H1 (cell line): ENCODE measurements around the gene TBC1D32. TPM values are rescaled to one million over a fixed set of nuclear protein-coding genes. Genes with fewer than 3 reads are reported as not detected.
"Not testable (repeated sequence)": the region's sequence is repeated elsewhere in the genome, so short reads cannot be mapped to it uniquely, and the experiment has no call there.

ENCODE experiments used
- CTCF ChIA-PET: fragments of 300-600 bp; sonication (Branson Sonifier 250); formaldehyde crosslinking; loops from one replicate; lab custom pipeline; 2021; ENCODE audit not compliant: partially characterized antibody; lab: Charles Lee
- POLR2A ChIA-PET: fragments of 300-600 bp; sonication (Branson Sonifier 250); formaldehyde crosslinking; loops from one replicate; lab custom pipeline; 2021; ENCODE audit warnings: inconsistent platforms; ENCODE audit not compliant: partially characterized antibody; lab: Charles Lee
- DNase-seq, 2 experiments: peaks; one replicate each; pipeline versions ENCODE4 v3.0.0 to v3.0.0-alpha.2; 2010 to 2022; ENCODE audit warnings: low spot score in 2 of 2, low read depth in 1 of 2, mixed read lengths in 1 of 2
- FAIRE-seq: peaks from 2 replicates; lab custom pipeline; 2011; peaks lifted over from hg19 to GRCh38; lab: Jason Lieb, UNC
- H2AFZ ChIP-seq: 2 replicates; pipeline ENCODE4 v1.8.1; 2012; ENCODE audit warnings: low read length, inconsistent platforms
- H2AK5ac ChIP-seq: 2 replicates; pipeline ENCODE4 v1.6.1; 2013; ENCODE audit warnings: low read depth, low read length
- H2BK120ac ChIP-seq: replicated peaks from 2 replicates; pipeline ENCODE3; 2013; ENCODE audit warnings: low read depth, low read length, inconsistent platforms
- H2BK12ac ChIP-seq: 2 replicates; pipeline ENCODE4 v1.6.1; 2013; ENCODE audit warnings: low read depth, low read length
- H2BK15ac ChIP-seq: 2 replicates; pipeline ENCODE4 v1.6.1; 2013; ENCODE audit warnings: low read length
- H2BK20ac ChIP-seq: 2 replicates; pipeline ENCODE4 v1.6.1; 2013; ENCODE audit warnings: low read length
- H2BK5ac ChIP-seq: 2 replicates; pipeline ENCODE4 v1.6.1; 2013; ENCODE audit warnings: low read depth, low read length
- H3K14ac ChIP-seq: 2 replicates; pipeline ENCODE4 v1.6.1; 2013; ENCODE audit warnings: inconsistent platforms; ENCODE audit not compliant: insufficient read length
- H3K18ac ChIP-seq: 2 replicates; pipeline ENCODE4 v1.6.1; 2013; ENCODE audit warnings: low read length; ENCODE audit errors: extremely low read depth
- H3K23ac ChIP-seq: 2 replicates; pipeline ENCODE4 v1.6.1; 2013; ENCODE audit warnings: inconsistent platforms; ENCODE audit not compliant: insufficient read length
- H3K23me2 ChIP-seq: 2 replicates; pipeline ENCODE4 v1.6.1; 2013; ENCODE audit warnings: low read depth, low read length
- H3K27ac ChIP-seq: 2 replicates; pipeline ENCODE4 v1.6.1; 2011; ENCODE audit warnings: low read depth, low read length, inconsistent platforms
- H3K27me3 ChIP-seq, 4 experiments: replicated peaks in 1 of 4; 1 replicate in 1 of 4; 2 replicates in 3 of 4; pipeline versions ENCODE4 v1.6.1 to v1.8.1; 2011 to 2013; ENCODE audit warnings: low read length in 3 of 4, mild to moderate bottlenecking in 3 of 4, inconsistent platforms in 2 of 4, mixed read lengths in 2 of 4, moderate library complexity in 1 of 4; ENCODE audit not compliant: control insufficient read depth in 3 of 4, insufficient read depth in 3 of 4; ENCODE audit errors: extremely low read depth in 1 of 4
- H3K36me3 ChIP-seq, 4 experiments: 2 replicates each; pipeline versions ENCODE4 v1.6.1 to v1.8.1; 2011 to 2013; ENCODE audit warnings: mild to moderate bottlenecking in 4 of 4, low read length in 3 of 4, moderate library complexity in 2 of 4, control low read depth in 1 of 4, inconsistent platforms in 1 of 4; ENCODE audit not compliant: insufficient read depth in 4 of 4, control insufficient read depth in 2 of 4
- H3K4ac ChIP-seq: replicated peaks from 2 replicates; pipeline ENCODE3; 2013; ENCODE audit warnings: low read length, low read depth, mixed read lengths, inconsistent platforms; ENCODE audit not compliant: insufficient read length
- H3K4me1 ChIP-seq, 4 experiments: replicated peaks in 1 of 4; 1 replicate in 1 of 4; 2 replicates in 3 of 4; pipeline versions ENCODE4 v1.6.1 to v1.8.1; 2011 to 2013; ENCODE audit warnings: low read length in 3 of 4, inconsistent platforms in 2 of 4, mixed read lengths in 1 of 4; ENCODE audit not compliant: insufficient read depth in 4 of 4, control insufficient read depth in 3 of 4
- H3K4me2 ChIP-seq, 2 experiments: 2 replicates each; pipeline versions ENCODE4 v1.6.1 to v1.8.1; 2011 to 2013; ENCODE audit warnings: low read depth in 2 of 2, low read length in 2 of 2, control low read depth in 1 of 2, inconsistent platforms in 1 of 2, mild to moderate bottlenecking in 1 of 2; ENCODE audit not compliant: insufficient read depth in 1 of 2
- H3K4me3 ChIP-seq, 4 experiments: fragments of 200-600, 300-600 bp in 1 of 4; sonication (generic), shearing (Covaris generic), sonication (Bioruptor Twin) in 1 of 4; 2 replicates each; pipeline versions ENCODE4 v1.5.1 to v1.8.1; 2011 to 2016; ENCODE audit warnings: low read length in 4 of 4, low read depth in 3 of 4, control low read depth in 2 of 4, inconsistent platforms in 2 of 4, mild to moderate bottlenecking in 2 of 4, mixed read lengths in 1 of 4, moderate library complexity in 1 of 4; ENCODE audit not compliant: insufficient read depth in 2 of 4; ENCODE audit errors: extremely low read depth in 1 of 4
- H3K56ac ChIP-seq: replicated peaks from 2 replicates; pipeline ENCODE3; 2013; ENCODE audit warnings: low read depth, mild to moderate bottlenecking, mixed read lengths, low read length, inconsistent platforms; ENCODE audit not compliant: insufficient read length
- H3K79me1 ChIP-seq: 2 replicates; pipeline ENCODE4 v1.6.1; 2013; ENCODE audit warnings: low read depth, low read length, control low read depth
- H3K79me2 ChIP-seq, 2 experiments: 2 replicates each; pipeline versions ENCODE4 v1.6.1 to v1.8.1; 2012 to 2013; ENCODE audit warnings: low read length in 2 of 2, mild to moderate bottlenecking in 2 of 2, inconsistent platforms in 1 of 2; ENCODE audit not compliant: insufficient read depth in 2 of 2, control insufficient read depth in 1 of 2
- H3K9ac ChIP-seq, 4 experiments: replicated peaks in 1 of 4; 1 replicate in 1 of 4; 2 replicates in 3 of 4; pipeline versions ENCODE4 v1.6.1 to v1.8.1; 2011 to 2013; ENCODE audit warnings: low read depth in 3 of 4, low read length in 3 of 4, control low read depth in 2 of 4, mild to moderate bottlenecking in 2 of 4, moderate library complexity in 2 of 4, inconsistent platforms in 1 of 4; ENCODE audit errors: extremely low read depth in 1 of 4
- H3K9me3 ChIP-seq, 2 experiments: 2 replicates each; pipeline versions ENCODE4 v1.6.1 to v1.8.1; 2012 to 2013; ENCODE audit warnings: mild to moderate bottlenecking in 2 of 2, moderate library complexity in 2 of 2, control low read depth in 1 of 2, inconsistent platforms in 1 of 2, low read depth in 1 of 2, low read length in 1 of 2, mixed read lengths in 1 of 2; ENCODE audit not compliant: insufficient read depth in 2 of 2
- H4K20me1 ChIP-seq, 2 experiments: replicated peaks in 1 of 2; 2 replicates each; pipeline versions ENCODE3 to v1.8.1; 2011 to 2013; ENCODE audit warnings: inconsistent platforms in 2 of 2, low read length in 2 of 2, mild to moderate bottlenecking in 1 of 2; ENCODE audit not compliant: insufficient read depth in 2 of 2, control insufficient read depth in 1 of 2
- H4K5ac ChIP-seq: 2 replicates; pipeline ENCODE4 v1.6.1; 2013; ENCODE audit warnings: low read length, low read depth, mixed read lengths, inconsistent platforms; ENCODE audit not compliant: insufficient read length
- H4K8ac ChIP-seq: 2 replicates; pipeline ENCODE4 v1.8.0; 2013; ENCODE audit warnings: mild to moderate bottlenecking, moderate library complexity, low read length, inconsistent platforms; ENCODE audit not compliant: insufficient read depth; ENCODE audit errors: extremely low read depth
- H4K91ac ChIP-seq: replicated peaks from 2 replicates; pipeline ENCODE3; 2013; ENCODE audit warnings: low read length, mixed read lengths, inconsistent platforms; ENCODE audit not compliant: insufficient read length
- WGBS, 2 experiments: shearing (Covaris generic) in 1 of 2; methylation state at CpG; one replicate each; pipeline versions ENCODE4 v1.1.6 to v1.1.7; 2013 to 2015; ENCODE audit warnings: low lambda C conversion rate in 2 of 2, mixed read lengths in 2 of 2, inconsistent platforms in 1 of 2, low coverage in 1 of 2, missing lambda C conversion rate in 1 of 2; ENCODE audit not compliant: insufficient replicate concordance in 2 of 2, insufficient coverage in 1 of 2, insufficient read length in 1 of 2; ENCODE audit errors: extremely low coverage in 1 of 2, missing lambda C conversion rate in 1 of 2; 5-methylcytosine and 5-hydroxymethylcytosine counted together
- polyA plus RNA-seq, 7 experiments: library from polyadenylated mRNA; depleted of rRNA in 3 of 7; stranded (reverse) in 5 of 7; unstranded in 2 of 7; fragments of >200 nt in 5 of 7; fragments of 200-250 nt in 2 of 7; gene quantifications; 1 replicate in 5 of 7; 2 replicates in 1 of 7; 4 replicates in 1 of 7; pipeline versions ENCODE4 v1.2.1 to v1.2.3, GENCODE V29; 2011 to 2013; ENCODE audit warnings: missing spikeins in 2 of 7, mixed read lengths in 2 of 7
- total RNA-seq: library from RNA; stranded (reverse); fragmentation: NEBNext Ultra II Directional; extraction: Animal tissue kit (Norgen Biotek cat#: 25700); gene quantifications from 2 replicates; pipeline ENCODE4 v1.2.1, GENCODE V29; 2021

The TBC1D32 gene
- total and polyA plus RNA-seq, 2 of the 8 experiments (the other 6 are each of a cell fraction or from before 2014, with no cell fraction given): 5.3 to 7.1 TPM

GRCh38 chr6:121172451-121172850, 161.8 kb downstream of the TBC1D32 start:
- H2BK20ac ChIP-seq, H3K4me1 ChIP-seq, H2BK5ac ChIP-seq, FAIRE-seq, H2BK120ac ChIP-seq, CTCF ChIA-PET, H3K27ac ChIP-seq, H2BK12ac ChIP-seq, H3K9ac ChIP-seq, H3K79me1 ChIP-seq, H3K27me3 ChIP-seq, H4K91ac ChIP-seq, DNase-seq, H3K4me3 ChIP-seq, H2AK5ac ChIP-seq, H4K8ac ChIP-seq, H3K4me2 ChIP-seq, H3K36me3 ChIP-seq, H4K5ac ChIP-seq, H4K20me1 ChIP-seq, H3K4ac ChIP-seq, H3K56ac ChIP-seq, H3K9me3 ChIP-seq, H3K23me2 ChIP-seq, POLR2A ChIA-PET, H3K14ac ChIP-seq, H2BK15ac ChIP-seq, H3K23ac ChIP-seq, H2AFZ ChIP-seq, H3K79me2 ChIP-seq, H3K18ac ChIP-seq: not testable (repeated sequence)
- WGBS, 2 experiments: 92% methylated on average over 1 of the region's 1 CpG; no CpG with 5 or more reads in 1 of the 2 experiments
